ENCODE results near the gene EDEM3.
A peak's percentile ranks its signal among the peaks of the same experiment; 100 is the strongest.

Gene EDEM3

DNA sequence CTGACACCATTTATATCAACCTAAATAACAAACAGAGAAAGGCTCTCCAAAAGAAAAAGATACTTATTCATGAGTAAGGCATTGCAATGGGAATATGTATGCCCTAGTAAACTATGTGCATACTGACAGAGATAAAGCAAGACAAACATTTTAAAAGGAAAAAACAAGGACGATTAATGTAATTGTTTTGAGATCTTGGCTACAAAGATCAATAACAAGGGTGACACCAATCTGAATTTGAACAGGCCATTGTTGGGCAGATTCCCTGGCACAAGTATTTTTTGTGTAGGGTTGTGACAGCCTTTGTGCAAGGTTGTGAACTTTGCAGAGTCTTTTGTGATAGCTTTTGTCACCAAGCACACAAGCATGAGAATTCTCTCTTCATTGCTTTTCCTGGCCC is 85.3 kb downstream of the EDEM3 start:
- no peak for DNase-seq

DNA sequence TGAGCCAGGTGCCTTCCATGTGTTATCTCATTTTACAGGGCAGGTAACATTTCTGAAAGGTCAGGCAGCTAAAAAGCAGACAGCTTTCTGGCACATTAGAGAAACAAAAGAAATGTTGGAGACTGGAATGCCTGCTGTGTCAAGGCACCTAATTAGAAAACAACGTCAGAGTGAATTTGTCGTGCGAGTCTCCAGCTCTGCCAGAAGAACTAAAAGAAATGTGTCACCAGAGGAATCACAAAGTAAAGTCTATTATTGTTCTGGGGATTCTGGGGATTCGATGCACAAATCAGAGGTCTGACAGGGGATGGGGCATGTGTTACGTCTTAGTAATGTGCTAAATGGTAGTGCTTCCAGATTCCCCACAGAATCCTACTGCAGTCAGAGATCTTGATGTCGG is 89.3 kb downstream of the EDEM3 start:
- DNase-seq = no peak

DNA sequence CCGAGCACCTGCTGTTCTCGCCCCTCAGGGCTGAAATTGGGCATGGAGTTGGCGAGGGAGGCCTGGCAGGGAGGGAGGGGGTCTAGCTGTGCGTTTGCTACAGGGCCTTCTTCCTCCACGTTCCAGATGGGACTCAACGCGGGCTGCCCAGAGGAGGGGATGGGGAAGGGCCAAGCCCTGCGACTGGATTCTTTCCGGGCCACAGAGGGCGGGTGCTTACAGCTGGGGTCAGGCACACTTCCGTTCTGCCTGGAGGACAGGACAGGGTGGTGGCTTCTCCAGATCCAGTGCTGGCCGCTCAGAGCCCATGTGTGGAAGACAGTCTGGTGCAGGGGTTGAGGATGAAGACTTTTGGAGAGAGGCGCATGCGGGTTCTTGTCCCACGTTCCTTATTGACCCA is 90.0 kb downstream of the EDEM3 start:
- no peak for DNase-seq

DNA sequence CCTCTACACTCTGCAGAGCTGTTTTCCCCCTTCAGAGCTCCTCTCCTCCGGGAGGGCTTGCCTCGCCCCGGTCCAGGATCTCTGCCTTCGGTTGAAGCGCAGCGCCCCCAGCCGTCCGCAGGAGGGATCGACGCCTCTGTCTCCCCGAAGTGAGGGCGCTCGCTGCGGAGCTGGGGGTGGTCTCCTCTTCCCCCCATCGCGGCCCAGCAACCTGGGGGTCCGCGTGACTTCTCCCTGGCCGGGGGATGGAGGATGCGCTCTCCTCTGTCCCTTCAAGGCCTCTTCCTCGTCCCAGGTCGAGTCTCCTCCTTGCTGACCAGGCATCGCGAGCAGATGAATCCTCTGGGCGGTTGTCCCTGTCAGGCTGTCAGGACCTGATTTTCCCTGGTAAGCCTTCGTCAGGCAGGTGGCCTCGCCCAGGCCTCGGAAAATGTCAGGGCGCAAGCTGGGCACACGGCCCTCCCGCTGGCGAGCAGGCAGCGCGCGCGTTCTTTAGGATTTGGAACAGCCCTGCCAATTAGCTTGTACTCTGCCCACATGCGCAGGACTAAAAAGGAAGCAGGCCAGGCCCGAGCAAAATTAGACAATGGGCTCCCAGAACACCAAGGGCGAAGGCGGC is 90.5 kb downstream of the EDEM3 start:
- peak; percentile 60 for DNase-seq

DNA sequence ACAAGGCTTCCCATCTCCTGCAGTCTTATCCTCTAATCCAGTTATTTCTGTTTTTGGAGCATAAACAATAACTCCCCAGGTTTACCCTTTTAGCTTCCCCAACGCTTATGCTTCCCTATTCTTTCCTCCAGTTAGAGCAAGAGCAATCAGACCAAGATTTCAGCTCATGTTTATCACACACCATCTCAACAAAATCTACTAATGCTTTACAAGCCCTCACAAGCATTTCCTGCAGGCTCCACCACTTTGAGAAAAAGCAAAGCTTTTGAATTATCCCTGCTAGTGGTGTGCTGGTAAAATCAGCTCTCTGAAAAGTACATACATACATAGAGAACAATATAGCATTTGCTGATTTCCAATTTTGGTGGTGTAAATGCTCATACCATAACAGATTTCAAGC is 92.9 kb downstream of the EDEM3 start:
- peak; percentile 18 for DNase-seq

DNA sequence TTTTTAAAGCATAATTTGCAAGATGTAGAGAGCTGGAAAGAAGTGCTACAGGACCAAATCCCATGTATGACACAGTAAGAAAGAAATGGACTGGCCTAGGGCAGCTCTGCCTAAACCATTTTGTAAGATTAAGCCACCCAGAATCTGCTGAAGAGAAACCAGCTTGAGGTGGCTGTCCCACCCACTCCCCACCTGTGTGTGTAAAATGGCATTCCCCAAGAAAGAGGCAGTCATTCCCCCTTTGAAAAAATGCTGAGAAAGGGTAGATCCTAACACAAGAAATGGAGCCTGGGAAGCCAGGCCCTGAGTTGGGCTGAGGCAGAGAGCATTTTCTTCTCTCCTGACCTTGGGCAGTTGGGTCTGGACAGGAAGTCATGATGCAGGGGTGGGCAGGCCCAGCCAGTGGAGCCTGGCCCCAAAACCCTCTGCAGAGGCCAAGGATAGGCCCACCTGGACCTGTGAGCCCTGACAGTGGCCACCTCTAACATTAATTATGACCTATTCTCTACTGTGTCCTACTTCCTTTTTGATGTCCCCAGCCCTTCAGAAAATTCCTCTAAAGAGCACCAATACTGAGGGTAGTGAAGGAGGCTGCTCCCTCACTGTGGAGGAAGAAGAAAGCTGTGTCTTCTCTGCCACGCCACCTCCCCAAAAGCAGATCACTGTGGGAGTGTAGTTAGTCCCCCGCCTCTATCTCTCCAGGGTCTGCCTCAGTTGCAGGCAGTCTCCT is 94.0 kb downstream of the EDEM3 start:
- DNase-seq = no peak

DNA sequence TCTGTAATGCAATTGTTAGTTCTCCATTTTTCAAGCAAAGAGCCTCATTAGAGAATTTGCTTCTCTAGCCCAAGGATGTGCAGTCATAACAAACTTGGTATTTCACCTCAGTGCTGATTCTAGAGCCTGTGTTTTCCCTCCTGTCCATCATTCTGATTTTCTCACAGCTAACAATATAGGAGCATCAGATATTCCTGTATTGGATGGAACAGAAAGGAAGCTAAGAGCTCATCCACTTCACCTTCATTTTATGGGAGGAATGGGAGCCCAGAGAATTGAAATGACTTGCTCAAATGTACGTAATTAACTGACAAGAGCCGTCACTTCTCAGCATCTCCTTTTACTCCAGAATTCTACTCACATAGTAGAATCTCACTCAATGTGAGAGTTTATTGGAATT is 96.6 kb downstream of the EDEM3 start:
- DNase-seq = no peak

DNA sequence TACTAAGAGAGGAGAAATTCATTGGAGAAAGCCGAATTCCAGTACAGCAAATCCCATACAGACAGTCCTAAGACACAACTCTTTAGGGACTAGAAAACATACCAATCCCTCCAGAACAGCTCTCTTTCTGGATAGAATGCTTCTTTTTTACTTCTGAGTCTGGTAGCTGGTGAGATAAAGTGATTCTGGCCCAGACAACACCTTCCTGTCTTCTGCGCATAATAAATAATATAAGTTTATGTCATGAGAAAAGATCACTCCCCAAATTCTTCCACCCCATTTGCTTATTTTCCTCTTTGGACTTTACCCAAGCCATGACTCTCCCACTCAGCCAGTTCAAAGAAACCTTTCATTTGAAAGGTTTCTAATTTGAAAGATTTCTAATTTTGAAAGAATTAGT is 98.4 kb downstream of the EDEM3 start:
- no peak for DNase-seq

DNA sequence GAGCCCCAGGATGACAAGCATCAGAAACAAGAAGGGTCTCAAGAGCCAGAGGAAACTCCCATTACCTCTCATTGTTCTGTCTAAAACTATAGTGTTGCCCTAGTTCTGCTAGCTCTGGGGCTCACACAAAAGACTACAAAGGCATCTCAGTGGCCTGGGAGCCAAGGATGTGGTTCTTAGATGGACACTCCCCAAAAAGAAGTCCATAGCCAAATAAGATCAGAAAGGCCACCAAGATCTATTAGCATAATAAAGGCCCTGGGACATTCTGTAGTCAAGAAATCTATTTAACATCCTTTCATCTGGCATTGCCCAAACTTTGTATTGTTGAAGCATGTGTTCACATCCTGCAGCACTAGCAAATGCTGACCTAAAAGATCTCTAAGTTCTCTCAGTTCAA is 99.5 kb downstream of the EDEM3 start:
- no peak for DNase-seq

DNA sequence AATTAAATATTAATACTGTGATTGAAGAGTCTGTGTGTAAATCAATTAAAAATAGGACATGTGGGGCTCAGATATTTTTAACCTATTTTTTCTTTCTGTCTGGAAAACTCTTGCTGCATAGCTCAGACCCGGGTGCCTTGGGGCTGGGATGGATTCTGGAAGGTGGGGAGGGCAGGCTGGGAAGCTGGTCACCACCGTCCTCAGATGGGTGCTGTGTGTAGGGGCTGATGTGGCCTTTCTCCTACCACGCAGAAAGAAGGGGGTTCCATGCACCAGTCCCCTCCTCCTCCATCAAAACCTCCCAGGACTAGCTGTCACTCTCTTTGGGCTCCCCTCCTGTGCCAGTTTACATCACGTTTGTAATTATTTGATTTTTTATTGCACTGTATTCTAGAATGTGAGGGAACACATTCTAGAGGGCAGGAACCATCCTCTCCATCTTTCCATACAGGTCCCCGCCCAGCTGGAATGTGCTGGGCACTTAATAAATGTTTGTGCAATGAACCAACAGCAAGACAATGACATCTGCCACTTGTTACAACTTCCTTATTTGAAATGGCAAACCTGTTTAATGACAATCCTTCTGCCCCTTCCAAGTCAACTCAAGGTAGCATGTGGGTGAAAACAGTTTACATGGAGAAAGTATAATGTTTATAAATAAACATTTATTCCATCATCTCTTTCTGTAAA is 104.3 kb downstream of the EDEM3 start:
- no peak for DNase-seq

DNA sequence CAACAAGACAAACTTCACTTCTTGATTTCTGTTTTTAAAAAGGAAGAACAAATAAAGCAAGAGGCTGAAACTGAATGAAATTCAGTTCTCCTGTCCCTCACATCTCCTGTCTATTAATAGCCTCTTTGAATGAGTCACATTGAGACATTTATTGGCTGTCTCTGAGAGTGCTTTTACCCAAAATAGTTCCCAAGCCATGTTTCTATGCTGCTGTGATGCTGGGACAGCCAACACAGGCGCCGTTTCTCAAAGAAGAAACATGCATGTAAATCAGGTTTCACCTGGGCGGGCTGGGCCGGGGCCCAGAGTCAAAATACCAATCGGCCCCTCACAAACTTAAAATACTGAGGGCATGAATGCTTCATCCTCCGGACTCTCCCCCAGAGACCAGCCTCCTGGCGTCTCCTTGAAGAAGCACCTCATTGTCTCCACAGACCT is 105.2 kb downstream of the EDEM3 start:
- DNase-seq = no peak

DNA sequence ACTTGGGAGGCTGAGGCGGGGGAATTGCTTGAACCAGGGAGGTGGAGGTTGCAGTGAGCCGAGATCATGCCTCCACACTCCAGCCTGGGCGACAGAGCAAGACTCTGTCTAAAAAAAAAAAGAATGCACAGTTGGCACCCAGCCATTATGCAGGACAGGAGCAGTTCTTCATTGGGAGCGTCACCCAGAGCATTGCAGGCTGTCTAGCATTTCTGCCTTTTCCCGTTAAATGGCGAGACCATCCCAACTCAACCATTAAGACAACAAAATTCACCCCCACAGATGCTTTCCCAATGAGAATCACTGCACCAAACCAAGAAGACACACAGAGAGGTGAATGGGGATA is 105.8 kb downstream of the EDEM3 start:
- no peak for DNase-seq

DNA sequence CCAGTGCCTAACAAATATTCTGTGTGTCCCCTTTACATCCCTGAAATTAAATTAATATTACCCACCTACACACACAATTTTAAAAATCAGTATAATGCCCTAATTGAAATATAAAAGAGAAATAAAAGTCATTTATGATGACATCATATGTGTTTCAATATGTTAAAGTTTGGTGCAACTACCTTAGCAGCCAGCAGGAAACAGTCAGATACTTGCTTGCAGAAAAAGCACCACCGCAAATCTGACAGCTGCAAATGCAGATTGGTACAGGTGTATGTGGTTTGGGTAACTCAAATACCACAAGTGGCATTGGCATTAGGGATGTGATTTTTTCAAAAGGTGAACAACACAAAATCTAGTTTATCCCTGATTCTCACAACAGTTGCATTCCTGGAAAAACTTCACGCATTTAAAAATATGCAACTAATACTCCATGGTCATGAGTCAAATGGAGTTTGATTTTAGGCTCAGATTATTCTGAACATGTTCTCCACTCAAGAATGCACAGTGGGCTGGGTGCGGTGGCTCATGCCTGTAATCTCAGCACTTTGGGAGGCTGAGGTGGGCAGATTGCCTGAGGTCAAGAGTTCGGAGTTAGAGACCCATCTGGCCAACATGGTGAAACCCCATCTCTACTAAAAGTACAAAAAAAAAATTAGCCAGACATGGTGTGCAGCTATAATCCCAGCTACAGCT is 106.3 kb downstream of the EDEM3 start:
- no peak for DNase-seq

DNA sequence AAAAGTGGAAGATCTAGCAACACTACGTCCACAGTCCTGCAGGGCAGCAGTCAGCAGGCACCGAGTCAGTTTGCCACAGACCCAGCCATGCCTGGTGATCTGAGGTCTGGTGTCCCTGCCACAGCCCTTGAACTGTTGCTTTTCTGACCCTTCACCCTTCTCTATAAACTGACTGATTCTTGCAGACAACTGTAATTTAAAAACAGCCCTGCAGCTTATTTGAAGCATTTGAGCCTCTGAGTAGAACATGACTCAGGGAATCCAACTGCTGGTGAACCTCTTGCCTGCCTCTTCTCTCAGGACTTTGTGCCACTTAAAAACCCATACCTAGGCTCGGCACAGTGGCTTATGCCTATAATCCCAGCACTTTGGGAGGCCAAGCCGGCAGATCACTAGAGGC is 107.2 kb downstream of the EDEM3 start:
- DNase-seq = no peak

DNA sequence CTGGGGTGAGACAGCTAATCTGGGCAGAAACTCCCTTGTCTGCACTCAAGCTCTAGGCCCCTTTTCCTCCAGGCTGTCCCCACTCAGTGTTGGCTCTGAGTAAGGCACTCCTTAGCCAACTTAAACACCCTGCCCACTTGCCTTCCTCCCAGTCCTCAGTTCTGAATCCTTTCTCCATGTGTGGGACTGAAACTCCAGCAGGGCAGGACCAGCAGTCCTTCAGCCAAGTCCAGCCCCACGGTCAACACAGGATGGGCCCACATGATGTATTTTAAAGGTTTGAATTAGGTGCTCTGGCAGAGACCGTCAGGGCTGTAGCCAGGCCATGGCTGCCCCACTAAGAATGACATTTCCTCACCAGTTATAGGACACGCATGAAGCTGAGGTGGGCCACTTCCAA is 107.8 kb downstream of the EDEM3 start:
- DNase-seq = no peak

DNA sequence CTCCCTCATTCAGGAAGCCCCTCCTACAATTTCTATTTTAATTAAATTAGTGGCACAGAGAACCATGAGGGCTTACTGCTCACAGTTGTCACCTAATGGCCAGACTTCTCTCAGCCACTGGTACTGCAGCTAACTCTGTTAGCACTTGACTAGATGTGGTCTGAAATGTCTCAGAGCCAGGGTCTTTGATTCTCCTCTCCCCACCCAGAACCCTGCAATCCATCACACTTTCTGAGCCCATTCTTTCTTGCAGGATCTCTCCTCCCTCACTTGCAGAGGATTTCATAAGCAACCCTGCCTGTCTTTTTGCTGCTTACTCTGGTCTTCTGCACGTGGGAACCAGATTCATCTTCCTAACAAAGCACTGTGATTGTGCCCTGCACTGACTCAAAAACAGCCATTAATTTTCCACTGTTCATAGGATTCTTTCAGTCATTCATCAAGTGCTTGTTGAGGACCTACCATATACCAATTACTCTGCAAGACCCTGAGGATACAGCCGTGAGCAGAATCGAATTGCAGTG is 108.4 kb downstream of the EDEM3 start:
- no peak for DNase-seq

DNA sequence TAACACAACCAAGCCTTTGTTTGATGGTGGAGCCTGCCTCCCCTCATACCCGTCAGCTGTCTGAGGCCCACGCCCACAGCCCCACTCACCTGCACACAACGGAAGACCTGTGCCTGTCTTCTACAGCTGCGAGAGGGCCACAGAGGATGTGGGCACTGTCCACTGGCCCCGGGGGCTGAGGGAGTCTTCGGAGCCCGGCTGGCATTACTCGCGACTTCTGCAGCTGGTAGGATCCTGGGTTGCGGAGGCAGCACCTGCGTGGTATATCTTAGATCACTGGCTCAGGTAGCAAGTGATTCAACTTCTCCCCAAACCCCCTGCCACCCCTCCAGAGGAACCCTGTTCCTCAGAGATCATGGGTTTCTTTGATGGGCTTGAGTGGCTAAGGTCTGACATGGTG is 109.9 kb downstream of the EDEM3 start:
- DNase-seq = no peak

DNA sequence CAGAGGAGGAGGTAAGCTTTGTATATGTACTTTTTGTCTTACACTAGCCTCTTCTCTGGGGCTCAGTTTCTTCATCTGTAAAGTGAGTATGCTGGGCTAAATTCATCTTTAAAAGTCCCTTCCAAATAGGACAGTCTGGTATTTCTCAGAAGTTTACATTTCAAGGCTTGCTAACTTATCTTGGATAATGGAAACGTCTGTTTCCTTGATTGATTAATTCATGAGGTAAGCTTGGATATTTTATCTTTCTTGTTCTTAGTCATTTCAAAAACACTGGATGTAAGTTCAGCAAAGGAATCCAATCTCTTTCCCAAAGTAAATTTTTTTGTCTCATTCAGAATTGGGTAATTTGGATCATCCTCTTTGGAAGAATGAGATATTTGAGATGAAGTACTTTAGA is 111.0 kb downstream of the EDEM3 start:
- no peak for DNase-seq

DNA sequence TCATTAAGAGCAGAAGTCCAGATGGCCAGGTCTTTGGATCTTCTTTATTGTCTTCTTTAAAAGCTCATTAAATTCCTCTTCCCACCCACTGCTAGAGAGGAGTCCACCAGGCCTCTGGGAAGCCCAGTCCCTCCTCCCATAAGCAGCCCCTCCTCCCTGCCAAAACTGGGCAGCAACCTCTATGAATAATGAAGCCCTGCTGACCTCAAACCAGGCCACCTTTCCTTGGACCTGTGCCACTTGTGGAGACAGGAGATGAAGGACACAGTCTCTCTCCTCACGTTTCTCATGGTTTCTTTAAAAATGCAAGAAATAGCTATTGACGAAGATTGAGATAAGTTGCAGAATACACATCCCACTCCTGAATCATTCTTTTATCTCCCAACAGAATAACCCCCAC is 112.8 kb downstream of the EDEM3 start:
- no peak for DNase-seq

DNA sequence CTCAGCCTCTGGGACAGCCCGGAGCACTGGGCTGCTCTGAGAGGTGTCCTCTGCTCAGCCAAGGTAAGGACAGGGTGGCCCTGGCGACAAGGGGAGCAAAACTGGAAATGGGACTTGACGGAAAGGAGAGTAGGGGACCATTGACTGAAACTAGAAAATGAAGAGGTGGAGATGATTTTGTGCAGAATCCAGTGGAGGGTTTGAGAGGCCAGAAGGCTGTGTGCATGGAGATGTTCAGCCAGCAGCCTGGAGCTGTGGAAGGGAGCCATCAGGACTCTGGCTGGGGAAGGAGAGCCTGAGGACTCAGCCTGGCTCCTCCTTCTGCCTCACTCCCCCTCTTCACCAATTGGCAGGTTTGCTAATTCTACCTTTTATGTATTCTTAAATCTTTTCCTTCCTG is 114.2 kb downstream of the EDEM3 start:
- no peak for DNase-seq
